ENCODE data around the gene KLHDC7B.
A peak's percentile ranks its signal among the peaks of the same experiment; 100 is the strongest.

KLHDC7B gene

GRCh38 chr22:50545522-50546325 is at the start of gene KLHDC7B:
Gene KLHDC7B (plus strand): TSS chr22:50545899. CDS start chr22:50546244, 345 bp downstream.
- no peak for DNase-seq (ENCODE audit: low spot score)

DNA sequence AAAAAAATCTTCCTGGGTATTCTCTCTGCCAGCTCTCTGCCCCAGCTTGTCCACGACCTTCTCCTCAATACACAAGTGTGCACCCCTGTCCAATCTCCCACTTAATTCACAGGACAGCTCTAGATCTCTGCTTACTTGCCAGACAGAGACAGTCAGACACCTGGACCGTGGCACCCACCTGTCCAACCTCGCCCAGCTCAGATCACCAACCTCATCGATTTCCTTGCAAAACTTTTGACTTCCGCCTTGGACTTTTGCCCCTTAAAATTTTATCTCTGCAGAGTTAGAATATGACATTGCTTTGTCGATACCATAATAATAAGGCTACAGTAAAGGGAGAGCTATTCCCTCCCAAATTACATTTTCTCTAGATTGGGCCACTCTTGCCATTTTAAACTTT is 48.6 kb upstream of the KLHDC7B start:
- DNase-seq (ENCODE audit: low spot score) = no peak

DNA sequence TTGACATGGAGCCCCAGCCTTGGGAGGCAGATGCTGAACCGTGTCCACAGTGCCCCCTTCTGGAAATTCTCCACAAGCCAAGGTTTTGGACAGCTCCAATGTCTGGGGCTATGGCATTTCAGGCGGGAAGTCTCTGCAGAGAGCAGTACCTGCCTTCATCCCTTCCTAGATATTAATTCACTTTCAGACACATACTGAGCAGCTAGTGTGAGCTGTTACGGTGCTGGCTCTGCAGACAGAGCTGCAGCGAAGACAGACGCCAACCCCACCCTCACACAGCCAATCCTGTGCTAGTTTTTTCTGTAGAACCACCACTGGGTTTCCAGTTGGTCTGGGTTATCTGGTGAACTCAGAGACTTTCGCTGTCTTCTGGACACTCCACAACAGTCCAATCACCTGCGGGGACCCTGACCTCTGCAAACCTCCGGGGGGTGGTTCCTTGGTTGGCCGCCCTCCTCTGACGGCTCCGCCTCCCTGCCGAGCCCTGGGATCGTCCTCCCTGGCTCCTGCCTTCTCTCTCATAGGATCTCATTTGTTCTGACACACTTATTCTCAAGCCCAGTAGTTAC is 47.3 kb upstream of the KLHDC7B start:
- peak; percentile 75 for DNase-seq (ENCODE audit: low spot score)

DNA sequence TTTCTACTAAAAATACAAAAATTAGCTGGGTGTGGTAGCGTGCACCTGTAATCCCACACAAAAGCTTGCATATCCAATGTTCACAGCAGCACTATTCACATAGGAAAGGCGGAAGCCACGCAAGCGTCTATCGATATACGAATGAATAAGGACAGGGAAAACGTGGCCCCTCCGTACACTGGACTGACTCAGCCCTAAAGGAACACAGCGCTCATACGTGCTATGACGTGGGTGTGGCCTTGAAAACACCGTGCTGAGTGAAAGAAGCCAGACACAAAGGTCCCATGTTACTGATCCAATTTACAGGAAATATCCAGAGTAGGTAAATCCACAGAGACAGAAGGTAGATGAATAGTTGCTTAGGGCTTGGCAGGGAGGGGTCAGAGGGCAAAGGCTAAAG is 45.2 kb upstream of the KLHDC7B start:
- DNase-seq (ENCODE audit: low spot score) = no peak

GRCh38 chr22:50502096-50502495 is 43.6 kb upstream of the KLHDC7B start:
- no peak for DNase-seq (ENCODE audit: low spot score)

GRCh38 chr22:50502628-50503474 is 42.8 kb upstream of the KLHDC7B start:
- peak; percentile 42 for DNase-seq (ENCODE audit: low spot score)

- DNase-seq (ENCODE audit: low spot score) = peak; percentile 49
Observed at GRCh38 chr22:50503475-50504145, 42.1 kb upstream of the KLHDC7B start.

- peak; percentile 43 for DNase-seq (ENCODE audit: low spot score)
Observed at GRCh38 chr22:50504369-50505211, 41.1 kb upstream of the KLHDC7B start.

- peak; percentile 39 for DNase-seq (ENCODE audit: low spot score)
Observed at GRCh38 chr22:50505276-50505775, 40.4 kb upstream of the KLHDC7B start.

GRCh38 chr22:50505776-50506610 is 39.7 kb upstream of the KLHDC7B start:
- DNase-seq (ENCODE audit: low spot score) = peak; percentile 52

DNA sequence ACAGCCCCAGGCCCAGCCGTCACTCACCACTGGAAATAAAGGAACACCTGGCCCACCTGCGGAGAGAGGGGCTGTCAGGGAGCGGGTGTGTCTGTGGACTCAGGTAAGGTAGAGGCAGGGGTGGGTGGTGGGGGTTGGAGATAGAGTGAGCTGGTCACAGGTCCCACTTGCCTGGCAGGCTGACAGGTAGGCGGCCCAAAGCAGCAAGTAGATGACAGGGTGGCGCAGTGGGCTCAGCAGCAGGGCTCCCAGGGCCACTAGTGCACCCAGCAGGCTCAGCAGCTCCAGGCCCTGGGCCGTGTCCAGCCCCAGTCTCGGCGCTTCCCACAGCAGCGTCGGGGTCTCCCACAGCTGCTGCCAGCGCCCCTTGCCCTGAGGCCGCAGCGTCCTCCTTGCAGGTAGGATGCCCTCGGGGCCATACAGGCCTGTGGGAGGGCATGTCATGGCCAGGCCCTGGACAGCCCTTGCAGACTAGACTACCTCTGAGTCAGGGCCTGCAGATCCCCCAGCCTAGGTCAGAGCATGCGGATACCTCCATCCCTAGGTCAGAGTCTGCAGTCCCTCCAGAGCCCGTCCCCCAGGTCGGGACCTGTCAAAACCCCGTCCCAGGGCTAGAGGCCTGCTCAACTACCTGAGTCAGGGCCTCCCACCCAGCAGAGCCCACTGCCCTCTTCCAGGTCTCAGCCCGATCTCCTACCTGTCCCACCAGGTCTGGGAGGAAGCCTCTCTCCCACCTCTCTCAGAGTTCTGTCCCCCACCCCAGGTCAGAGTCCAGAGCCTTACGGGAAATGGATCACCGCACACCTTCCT is 38.9 kb upstream of the KLHDC7B start:
- DNase-seq (ENCODE audit: low spot score) = peak; percentile 59

GRCh38 chr22:50507421-50507990 is 38.2 kb upstream of the KLHDC7B start, which contains the start of gene LMF2:
Gene LMF2 (minus strand): TSS chr22:50507702. CDS start chr22:50507675, 27 bp downstream.
- DNase-seq (ENCODE audit: low spot score) = peak; percentile 99

GRCh38 chr22:50507991-50508884 is 37.5 kb upstream of the KLHDC7B start, which contains the start of gene NCAPH2:
Gene NCAPH2 (plus strand): TSS chr22:50508224. CDS start chr22:50508338, 114 bp downstream.
- DNase-seq (ENCODE audit: low spot score) = no peak

- DNase-seq (ENCODE audit: low spot score) = peak; percentile 41
Observed at GRCh38 chr22:50508897-50509296, 36.8 kb upstream of the KLHDC7B start.

DNA sequence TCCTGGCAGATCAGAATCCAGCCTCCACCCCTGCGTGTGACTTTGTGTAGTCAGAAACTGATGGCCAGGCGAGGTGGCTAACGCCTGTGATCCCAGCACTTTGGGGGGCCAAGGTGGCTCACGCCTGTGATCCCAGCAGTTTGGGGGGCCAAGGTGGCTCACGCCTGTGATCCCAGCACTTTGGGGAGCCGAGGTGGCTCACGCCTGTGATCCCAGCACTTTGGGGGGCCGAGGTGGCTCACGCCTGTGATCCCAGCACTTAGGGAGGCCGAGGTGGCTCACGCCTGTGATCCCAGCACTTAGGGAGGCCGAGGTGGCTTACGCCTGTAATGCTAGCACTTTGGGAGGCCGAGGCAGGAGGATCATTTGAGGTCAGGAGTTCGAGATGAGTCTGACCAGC is 32.5 kb upstream of the KLHDC7B start:
- DNase-seq (ENCODE audit: low spot score) = no peak

- no peak for DNase-seq (ENCODE audit: low spot score)
Observed at GRCh38 chr22:50516068-50516467, 29.6 kb upstream of the KLHDC7B start.

- no peak for DNase-seq (ENCODE audit: low spot score)
Observed at GRCh38 chr22:50516891-50517290, 28.8 kb upstream of the KLHDC7B start.

All from ecto neural progenitor cell (in vitro differentiated cells).